ENCODE measurements around the gene BLM. TPM values are rescaled to one million over a fixed set of nuclear protein-coding genes. Genes with fewer than 3 reads are reported as not detected.
"Not testable (repeated sequence)": the region's sequence is repeated elsewhere in the genome, so short reads cannot be mapped to it uniquely, and the experiment has no call there.

BLM gene
- total RNA-seq, 4 donors from 2014 or later = 0.29 to 5.0 (median 0.48) TPM

DNA sequence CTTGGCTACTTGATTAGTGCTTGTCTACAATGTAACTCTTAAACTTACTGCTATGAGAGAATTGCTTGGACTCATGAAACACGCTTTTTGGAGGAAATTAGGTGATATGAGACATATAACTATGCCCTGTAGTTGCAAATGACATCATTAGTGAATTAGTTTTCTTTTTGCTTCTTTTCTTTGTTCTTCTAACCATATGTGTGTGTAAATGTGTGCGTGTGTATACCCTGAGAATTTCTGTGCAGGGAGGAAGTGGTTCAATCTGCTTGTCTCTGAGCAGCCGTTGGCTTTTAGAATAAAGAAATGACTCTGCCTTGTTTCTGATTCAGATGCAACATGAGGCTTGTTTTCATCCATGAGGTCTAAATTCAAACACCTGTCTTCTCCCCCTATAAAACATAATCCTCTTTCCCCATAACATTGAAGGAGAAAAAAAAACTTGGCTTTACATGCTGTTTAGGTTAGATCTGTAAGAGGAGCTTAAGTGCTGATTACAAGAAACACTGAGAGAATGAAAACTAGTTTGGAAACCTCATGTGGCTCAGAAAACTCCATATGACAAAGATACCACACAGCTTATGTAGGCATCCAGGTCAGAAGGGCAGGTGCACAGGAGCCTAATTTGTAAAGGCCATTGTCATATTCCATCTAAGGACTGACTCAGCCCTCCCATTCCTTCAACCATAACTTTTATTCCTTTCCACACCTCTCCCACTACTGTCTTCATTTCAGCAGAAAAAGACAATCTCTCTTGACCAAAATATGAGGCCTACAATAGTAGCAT, 30.5 kb upstream of the BLM start:
- H3K4me1 ChIP-seq = peaks cover 0 to 1% of the 10 kb centered on the region in 2 donors
- H3K9me3 ChIP-seq = no peaks in the 10 kb centered on the region
- intact Hi-C loops (cut with DNase I; ENCODE audit: low total_unique reads) = no loop called here
- H3K27ac ChIP-seq = no peak overlapping the region
- H3K27me3 ChIP-seq = no peaks in the 10 kb centered on the region
- H3K36me3 ChIP-seq = no peaks in the 10 kb centered on the region
- DNase-seq = no peak
- TF ChIP-seq CTCF (IDR thresholded peaks at IDR 0.05) (no peak), POLR2A (IDR thresholded peaks at IDR 0.05) (no peak)
- H3K4me3 ChIP-seq = no peak overlapping the region

DNA sequence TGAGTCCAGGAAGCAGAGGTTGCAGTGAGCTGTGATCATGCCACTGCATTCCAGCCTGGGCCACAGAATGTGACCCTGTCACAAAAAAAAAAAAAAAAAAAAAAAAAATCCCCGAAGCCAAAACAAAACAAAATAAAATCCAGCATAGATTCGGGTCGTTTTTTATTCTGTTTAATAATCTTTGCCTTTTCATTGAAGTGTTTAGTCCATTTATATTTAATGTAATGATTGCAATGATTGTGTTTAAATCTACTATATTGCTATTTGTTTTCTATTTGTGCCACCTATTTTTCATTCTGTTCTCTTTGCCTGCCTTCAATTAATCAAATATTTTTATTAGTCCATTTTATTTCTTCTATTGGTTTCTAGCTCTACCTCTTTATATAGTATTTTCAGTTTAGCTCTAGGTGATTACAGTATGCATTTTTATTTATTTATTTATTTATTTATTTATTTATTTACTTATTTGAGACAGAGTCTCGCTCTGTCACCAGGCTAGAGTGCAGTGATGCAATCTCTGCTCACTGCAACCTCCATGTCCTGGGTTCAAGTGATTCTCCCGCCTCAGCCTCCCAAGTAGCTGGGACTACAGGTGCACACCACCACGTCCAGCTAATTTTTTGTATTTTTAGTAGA, 27.7 kb upstream of the BLM start:
- H3K27me3 ChIP-seq; H3K9me3 ChIP-seq; intact Hi-C loops (cut with DNase I; ENCODE audit: low total_unique reads): not testable (repeated sequence)

DNA sequence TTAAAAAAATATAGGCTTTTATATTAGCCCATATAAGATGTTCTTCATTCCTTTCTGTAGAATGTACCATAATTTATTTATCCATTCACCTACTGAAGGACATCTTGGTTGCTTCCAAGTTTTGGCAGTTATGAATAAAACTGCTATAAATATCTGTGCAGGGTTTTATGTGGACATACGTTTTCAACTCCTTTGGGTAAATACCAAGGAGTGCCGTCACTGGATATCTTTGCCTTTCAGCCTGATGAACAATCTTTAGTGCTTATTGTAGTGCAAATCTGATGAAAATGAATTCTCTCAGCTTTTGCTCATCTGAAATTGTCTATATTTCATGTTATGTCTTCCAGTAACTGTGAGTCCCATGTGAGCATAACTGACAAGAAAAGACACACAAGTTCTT, 26.6 kb upstream of the BLM start:
- no peak for DNase-seq
- intact Hi-C loops (cut with DNase I; ENCODE audit: low total_unique reads) = loop anchor here (10.0 kb wide), 1 partner anchor 46 kb away; no protein-coding TSS in a partner anchor
- Histone ChIP-seq H3K9me3 (no peaks in the 10 kb centered on the region), H3K27ac (no peak overlapping the region), H3K4me1 (no peaks in the 10 kb centered on the region), H3K36me3 (no peaks in the 10 kb centered on the region), H3K4me3 (no peak overlapping the region), H3K27me3 (no peaks in the 10 kb centered on the region)
- TF ChIP-seq CTCF (IDR thresholded peaks at IDR 0.05) = no peak
- no peak for TF ChIP-seq POLR2A (IDR thresholded peaks at IDR 0.05)

More for the DNA sequence above, 27.7 kb upstream of the BLM start:
- H3K36me3 ChIP-seq, H3K4me3 ChIP-seq, H3K27ac ChIP-seq, H3K4me1 ChIP-seq, DNase-seq: not testable (repeated sequence)

DNA sequence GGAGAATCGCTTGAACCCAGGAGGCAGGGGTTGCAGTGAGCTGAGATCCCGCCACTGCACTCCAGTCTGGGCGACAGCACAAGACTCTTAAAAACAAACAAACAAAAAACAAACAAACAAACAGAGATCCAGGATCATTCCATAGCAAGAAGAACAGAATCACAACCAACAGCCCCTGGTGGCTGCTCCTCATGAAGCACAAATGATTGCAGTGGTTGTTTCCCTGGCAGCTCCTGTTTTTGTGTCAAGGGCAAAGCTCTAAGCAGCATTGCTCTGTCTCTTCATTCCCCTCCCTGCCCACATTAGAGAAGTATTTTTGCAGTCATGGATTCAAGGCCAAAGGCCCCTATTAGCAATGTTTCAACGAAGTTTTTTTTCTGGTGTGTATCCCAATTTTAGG, 25.8 kb upstream of the BLM start:
- Histone ChIP-seq H3K27ac (no peak overlapping the region), H3K27me3 (no peaks in the 10 kb centered on the region), H3K4me3 (no peak overlapping the region), H3K36me3 (no peaks in the 10 kb centered on the region), H3K9me3 (no peaks in the 10 kb centered on the region), H3K4me1 (no peaks in the 10 kb centered on the region)
- no peak for DNase-seq
- intact Hi-C loops (cut with DNase I; ENCODE audit: low total_unique reads) = loop anchor here (10.0 kb wide), 1 partner anchor 47 kb away; no protein-coding TSS in a partner anchor
- TF ChIP-seq CTCF (IDR thresholded peaks at IDR 0.05) = no peak
- no peak for TF ChIP-seq POLR2A (IDR thresholded peaks at IDR 0.05)

- Histone ChIP-seq H3K4me3 (no peak overlapping the region), H3K27me3 (no peaks in the 10 kb centered on the region), H3K27ac (no peak overlapping the region), H3K4me1 (no peaks in the 10 kb centered on the region), H3K9me3 (no peaks in the 10 kb centered on the region), H3K36me3 (no peaks in the 10 kb centered on the region)
- no peak for TF ChIP-seq CTCF (IDR thresholded peaks at IDR 0.05)
- no peak for TF ChIP-seq POLR2A (IDR thresholded peaks at IDR 0.05)
- DNase-seq = no peak
- intact Hi-C loops (cut with DNase I; ENCODE audit: low total_unique reads) = loop anchor here (10.0 kb wide), 1 partner anchor 47 kb away; no protein-coding TSS in a partner anchor
Measured at GRCh38 chr15:90691982-90692773, 25.0 kb upstream of the BLM start.
